Memory B cell (primary cell): ENCODE results near the gene PHC3.
"Not testable (repeated sequence)": the region's sequence is repeated elsewhere in the genome, so short reads cannot be mapped to it uniquely, and the experiment has no call there.

Source experiments
- ATAC-seq: fragments of 150-1000 bp; cut with Tn5 transposase; 2 replicates; pipeline ENCODE4 v1.10.0; 2021; ENCODE audit warnings: low read depth, mild to moderate bottlenecking, moderate library complexity
- DNase-seq, 2 donors: peaks; one replicate each; pipeline ENCODE4 v3.0.0; 2022; ENCODE audit warnings: low spot score in 2 of 2
- H3K27ac Mint-ChIP-seq: one replicate; pipeline ENCODE4 v1.8.0; 2022; ENCODE audit warnings: mild to moderate bottlenecking, moderate library complexity, mixed read lengths
- H3K27me3 Mint-ChIP-seq: one replicate; pipeline ENCODE4 v1.8.0; 2022; ENCODE audit warnings: mixed read lengths
- H3K36me3 Mint-ChIP-seq: one replicate; pipeline ENCODE4 v1.8.0; 2022; ENCODE audit warnings: mild to moderate bottlenecking, mixed read lengths
- H3K4me1 Mint-ChIP-seq: one replicate; pipeline ENCODE4 v1.8.0; 2022; ENCODE audit warnings: mixed read lengths
- H3K4me3 Mint-ChIP-seq: one replicate; pipeline ENCODE4 v1.8.0; 2022; ENCODE audit warnings: mild to moderate bottlenecking, moderate library complexity, mixed read lengths
- H3K9me3 Mint-ChIP-seq: one replicate; pipeline ENCODE4 v1.8.0; 2022; ENCODE audit warnings: mixed read lengths

The PHC3 gene

GRCh38 chr3:170204509-170204908 is 23.0 kb upstream of the PHC3 start:
- DNase-seq (no peak), ATAC-seq (no peak)
- Mint-ChIP-seq H3K27me3 (peaks cover 12% of the 10 kb centered on the region), H3K27ac (no peak overlapping the region), H3K36me3 (no peaks in the 10 kb centered on the region), H3K9me3 (no peaks in the 10 kb centered on the region), H3K4me1 (peaks cover 1% of the 10 kb centered on the region), H3K4me3 (no peak overlapping the region)

- H3K4me3 Mint-ChIP-seq = no peak overlapping the region
- DNase-seq (no peak), ATAC-seq (no peak)
- peaks cover 12% of the 10 kb centered on the region for H3K27me3 Mint-ChIP-seq
- no peak overlapping the region for H3K27ac Mint-ChIP-seq
- no peaks in the 10 kb centered on the region for H3K36me3 Mint-ChIP-seq
- H3K9me3 Mint-ChIP-seq = no peaks in the 10 kb centered on the region
- peaks cover 5% of the 10 kb centered on the region for H3K4me1 Mint-ChIP-seq
Measured at GRCh38 chr3:170204023-170204472, 22.5 kb upstream of the PHC3 start.

- Mint-ChIP-seq H3K27ac (no peak overlapping the region), H3K27me3 (peaks cover 8% of the 10 kb centered on the region), H3K4me3 (no peak overlapping the region), H3K9me3 (no peaks in the 10 kb centered on the region), H3K36me3 (no peaks in the 10 kb centered on the region), H3K4me1 (peaks cover 5% of the 10 kb centered on the region)
- ATAC-seq = no peak
- DNase-seq = no peak
Measured at GRCh38 chr3:170203457-170203856, 21.9 kb upstream of the PHC3 start.

- Mint-ChIP-seq H3K4me1 (peaks cover 5% of the 10 kb centered on the region), H3K4me3 (no peak overlapping the region), H3K27ac (no peak overlapping the region), H3K27me3 (peaks cover 6% of the 10 kb centered on the region), H3K9me3 (no peaks in the 10 kb centered on the region), H3K36me3 (no peaks in the 10 kb centered on the region)
- ATAC-seq (no peak), DNase-seq (no peak)
Measured at GRCh38 chr3:170201527-170201926, 20.0 kb upstream of the PHC3 start.

- DNase-seq (no peak), ATAC-seq (no peak)
- no peaks in the 10 kb centered on the region for H3K36me3 Mint-ChIP-seq
- H3K4me1 Mint-ChIP-seq = peaks cover 5% of the 10 kb centered on the region
- H3K27ac Mint-ChIP-seq = no peak overlapping the region
- H3K27me3 Mint-ChIP-seq = peaks cover 3% of the 10 kb centered on the region
- no peaks in the 10 kb centered on the region for H3K9me3 Mint-ChIP-seq
- H3K4me3 Mint-ChIP-seq = no peak overlapping the region
Measured at GRCh38 chr3:170200987-170201386, 19.5 kb upstream of the PHC3 start.

GRCh38 chr3:170196833-170197232 is 15.3 kb upstream of the PHC3 start:
- H3K36me3 Mint-ChIP-seq = no peaks in the 10 kb centered on the region

GRCh38 chr3:170195759-170196158 is 14.2 kb upstream of the PHC3 start:
- H3K9me3 Mint-ChIP-seq, DNase-seq, H3K27me3 Mint-ChIP-seq, H3K4me3 Mint-ChIP-seq, H3K36me3 Mint-ChIP-seq, H3K27ac Mint-ChIP-seq, ATAC-seq, H3K4me1 Mint-ChIP-seq: not testable (repeated sequence)

More at GRCh38 chr3:170196833-170197232, 15.3 kb upstream of the PHC3 start:
- no peak for ATAC-seq
- Mint-ChIP-seq H3K9me3 (no peaks in the 10 kb centered on the region), H3K4me1 (peaks cover 5% of the 10 kb centered on the region), H3K4me3 (no peak overlapping the region), H3K27me3 (no peaks in the 10 kb centered on the region), H3K27ac (no peak overlapping the region)
- no peak for DNase-seq

- Mint-ChIP-seq H3K27me3 (no peaks in the 10 kb centered on the region), H3K27ac (no peak overlapping the region), H3K9me3 (no peaks in the 10 kb centered on the region), H3K4me3 (no peak overlapping the region), H3K36me3 (no peaks in the 10 kb centered on the region), H3K4me1 (peaks cover 6% of the 10 kb centered on the region)
- DNase-seq (no peak), ATAC-seq (peak; percentile 7)
Measured at GRCh38 chr3:170189398-170190256, 8.1 kb upstream of the PHC3 start.

GRCh38 chr3:170180079-170180907 is 1.2 kb downstream of the PHC3 start:
- H3K9me3 Mint-ChIP-seq = no peaks in the 10 kb centered on the region
- H3K27me3 Mint-ChIP-seq = no peaks in the 10 kb centered on the region
- H3K4me1 Mint-ChIP-seq = peaks cover 22% of the 10 kb centered on the region
- ATAC-seq (peak; percentile 7), DNase-seq (peak in 1 of 2 donors; percentile 1)
- peak overlapping the region; percentile 96 for H3K27ac Mint-ChIP-seq
- peak overlapping the region; percentile 95 for H3K4me3 Mint-ChIP-seq
- peaks cover 10% of the 10 kb centered on the region for H3K36me3 Mint-ChIP-seq

GRCh38 chr3:170179432-170179831 is 2.1 kb downstream of the PHC3 start:
- H3K36me3 Mint-ChIP-seq = peaks cover 11% of the 10 kb centered on the region
- peak overlapping the region; percentile 96 for H3K27ac Mint-ChIP-seq
- H3K4me3 Mint-ChIP-seq = peak overlapping the region; percentile 95
- no peaks in the 10 kb centered on the region for H3K9me3 Mint-ChIP-seq
- ATAC-seq (no peak), DNase-seq (no peak)
- peaks cover 24% of the 10 kb centered on the region for H3K4me1 Mint-ChIP-seq
- no peaks in the 10 kb centered on the region for H3K27me3 Mint-ChIP-seq

- Mint-ChIP-seq H3K4me1 (peaks cover 24% of the 10 kb centered on the region), H3K9me3 (no peaks in the 10 kb centered on the region)
Measured at GRCh38 chr3:170178651-170179050, 2.9 kb downstream of the PHC3 start.

GRCh38 chr3:170171563-170171962 is 10.0 kb downstream of the PHC3 start:
- H3K27ac Mint-ChIP-seq = peak overlapping the region; percentile 70
- H3K36me3 Mint-ChIP-seq = peaks cover 26% of the 10 kb centered on the region
- no peaks in the 10 kb centered on the region for H3K27me3 Mint-ChIP-seq
- H3K9me3 Mint-ChIP-seq = no peaks in the 10 kb centered on the region
- ATAC-seq (no peak), DNase-seq (no peak)
- H3K4me3 Mint-ChIP-seq = peak overlapping the region; percentile 24
- peaks cover 11% of the 10 kb centered on the region for H3K4me1 Mint-ChIP-seq

More at GRCh38 chr3:170178651-170179050, 2.9 kb downstream of the PHC3 start:
- DNase-seq (peak in 1 of 2 donors; percentile 20), ATAC-seq (peak; percentile 23)
- peak overlapping the region; percentile 79 for H3K4me3 Mint-ChIP-seq
- peak overlapping the region; percentile 80 for H3K27ac Mint-ChIP-seq
- no peaks in the 10 kb centered on the region for H3K27me3 Mint-ChIP-seq
- H3K36me3 Mint-ChIP-seq = peaks cover 11% of the 10 kb centered on the region

GRCh38 chr3:170164717-170165116 is 16.8 kb downstream of the PHC3 start:
- Mint-ChIP-seq H3K27ac (peak overlapping the region; percentile 76), H3K9me3 (peaks cover 2% of the 10 kb centered on the region), H3K36me3 (peaks cover 46% of the 10 kb centered on the region), H3K4me1 (peaks cover 30% of the 10 kb centered on the region), H3K4me3 (no peak overlapping the region), H3K27me3 (no peaks in the 10 kb centered on the region)
- no peak for DNase-seq
- no peak for ATAC-seq
